Occipital lobe (tissue), 2 donors: ENCODE measurements around the gene EFCAB6. TPM values are rescaled to one million over a fixed set of nuclear protein-coding genes. Genes with fewer than 3 reads are reported as not detected.

Experiments used
- DNase-seq: peaks from one replicate; lab custom pipeline; 2025; lab: John Stamatoyannopoulos, UW
- total RNA-seq: library from RNA; depleted of rRNA; stranded (reverse); fragments of >200 nt; gene quantifications from one replicate; pipeline ENCODE4 v1.2.3, GENCODE V29; 2014

EFCAB6 gene
- total RNA-seq, 1 donor from 2014 or later: 8.3 TPM

DNA sequence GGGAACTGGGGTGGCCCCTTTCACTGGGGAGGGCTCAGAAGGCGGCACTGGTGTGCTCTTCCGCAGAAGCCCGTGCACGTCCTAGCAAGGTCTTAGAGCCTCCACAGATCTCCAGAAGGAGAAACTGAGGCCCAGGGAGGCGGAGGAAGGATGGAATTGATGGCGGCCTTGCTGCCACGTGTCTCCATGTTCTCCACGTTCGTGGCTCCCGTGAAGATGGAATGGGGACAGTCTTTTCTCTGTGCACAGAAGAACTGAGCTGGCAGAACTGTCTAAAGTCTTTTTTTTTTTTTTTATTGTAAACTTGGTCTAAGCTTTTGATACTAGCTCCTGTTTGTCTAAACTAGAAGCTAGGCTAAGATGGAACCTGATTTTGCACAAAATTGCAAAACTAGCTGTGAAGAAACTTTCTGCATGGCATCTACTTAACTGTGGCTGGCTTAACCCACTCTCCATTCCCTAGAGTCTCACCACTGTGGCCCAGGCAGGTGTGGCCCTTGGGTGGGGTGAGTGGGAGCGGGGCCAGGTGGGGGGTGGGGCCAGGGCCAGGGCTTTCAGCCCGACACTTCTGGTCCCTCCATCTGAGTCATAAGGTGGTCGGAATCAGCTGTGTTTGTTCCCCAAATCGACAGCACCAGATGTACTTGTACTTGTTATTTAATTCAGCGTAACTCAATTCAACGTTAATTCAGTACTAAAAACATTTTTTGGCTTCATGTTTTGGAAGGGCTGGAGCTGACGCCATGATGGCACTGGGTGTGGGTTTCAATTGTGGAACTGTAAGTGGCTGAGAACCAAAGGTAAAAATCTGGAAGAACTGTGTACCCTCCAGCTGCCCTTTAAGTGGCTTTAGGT is 279.6 kb downstream of the EFCAB6 start:
- DNase-seq: no peak

DNA sequence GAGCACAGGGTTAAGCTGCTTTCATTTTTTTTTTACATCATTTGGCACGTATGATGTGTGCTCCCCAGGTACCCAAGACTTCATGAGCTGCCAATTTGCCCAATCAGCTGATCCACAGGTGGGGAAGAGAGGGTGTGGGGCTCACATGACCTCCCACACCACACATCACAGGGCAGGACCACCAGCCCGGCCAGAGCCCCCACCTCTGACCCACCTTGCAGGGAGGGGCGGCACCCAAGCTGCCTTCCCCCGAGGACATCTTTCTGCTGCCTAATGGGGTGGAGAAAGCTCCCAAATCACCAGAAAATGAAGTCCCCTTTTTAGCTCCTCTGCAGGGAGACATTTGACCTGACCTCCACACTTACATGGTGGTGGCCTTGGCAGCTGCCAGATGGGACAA is 280.5 kb downstream of the EFCAB6 start:
- no peak for DNase-seq

DNA sequence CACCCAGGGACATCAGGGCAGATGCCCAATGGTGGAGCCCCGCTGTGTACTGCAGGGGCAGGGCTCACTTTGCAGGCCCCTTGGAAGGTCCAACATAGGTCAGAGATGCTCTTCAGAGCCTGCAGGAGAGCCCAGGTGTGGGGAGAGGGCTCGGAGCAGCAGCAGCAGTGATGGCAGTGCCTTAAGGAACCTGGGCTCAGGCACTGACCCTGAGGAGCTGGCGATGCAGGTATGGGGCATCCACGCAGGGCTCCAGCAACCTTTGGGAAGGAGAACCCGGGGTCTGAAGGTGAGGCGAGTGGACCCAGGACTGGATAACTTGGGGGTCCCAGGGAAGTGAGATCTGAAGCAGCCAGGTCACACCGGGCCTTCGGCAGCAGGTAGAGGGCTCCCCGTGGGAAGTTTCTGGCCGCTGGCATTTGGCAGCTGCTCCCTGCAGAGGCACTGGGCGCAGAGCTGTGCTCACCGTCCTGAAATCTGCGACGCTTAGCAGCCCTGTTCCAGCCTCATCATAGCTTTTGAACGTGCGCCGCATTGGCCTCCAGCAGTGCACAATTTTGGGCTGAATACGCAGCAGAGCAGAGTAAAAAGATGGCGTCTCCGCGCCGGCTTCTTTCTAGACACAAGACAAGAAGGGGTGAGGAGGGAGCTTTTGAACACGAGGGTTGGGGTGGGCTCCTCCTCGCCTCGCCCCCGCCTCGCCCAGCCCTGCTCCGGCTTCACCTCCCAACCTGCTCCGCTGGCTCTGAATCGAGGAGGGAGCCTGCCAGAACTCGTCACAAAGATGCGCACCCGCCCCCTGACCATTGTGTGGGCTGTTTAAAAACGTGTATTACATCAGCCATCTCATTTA is 281.5 kb downstream of the EFCAB6 start:
- peak; percentile 52 for DNase-seq

DNA sequence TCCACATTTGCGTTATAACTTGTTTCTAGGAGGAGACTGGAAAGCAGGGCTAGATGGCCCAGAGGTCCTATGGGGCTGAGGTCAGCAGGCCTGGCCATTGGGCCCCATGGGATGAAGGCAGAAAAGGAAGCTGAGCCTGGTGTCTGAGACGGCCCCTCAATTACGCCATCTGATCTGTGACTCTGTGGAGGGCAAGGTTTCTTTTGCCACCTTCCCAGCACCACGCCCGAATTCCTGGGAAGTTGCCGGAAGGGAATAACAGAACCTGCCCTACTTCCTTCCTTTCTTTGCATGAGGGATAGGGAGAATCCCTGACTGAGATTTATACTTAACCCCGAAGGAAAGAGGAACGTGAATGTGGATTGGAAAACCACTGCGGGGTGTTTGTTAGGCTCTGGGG is 282.2 kb downstream of the EFCAB6 start:
- no peak for DNase-seq

DNA sequence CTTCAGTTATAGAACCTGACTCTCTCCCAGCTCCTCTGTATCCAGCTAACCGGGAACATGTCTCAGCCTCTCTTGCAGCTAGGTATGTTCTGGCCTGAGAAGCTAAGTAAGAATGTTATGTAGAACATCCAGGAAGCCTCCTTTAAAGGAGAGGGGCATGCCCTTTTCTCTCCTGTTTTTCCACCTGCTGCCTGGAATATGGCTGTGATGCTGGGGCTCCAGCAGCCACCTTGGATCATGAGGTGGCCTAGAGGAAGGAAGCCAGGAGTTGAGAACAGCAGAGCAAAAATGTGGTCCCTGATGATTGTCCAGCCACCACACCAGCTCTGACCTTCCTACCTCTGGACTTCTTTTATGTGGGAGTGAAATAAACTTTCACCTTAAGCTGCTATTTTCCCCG is 282.6 kb downstream of the EFCAB6 start:
- DNase-seq: no peak

DNA sequence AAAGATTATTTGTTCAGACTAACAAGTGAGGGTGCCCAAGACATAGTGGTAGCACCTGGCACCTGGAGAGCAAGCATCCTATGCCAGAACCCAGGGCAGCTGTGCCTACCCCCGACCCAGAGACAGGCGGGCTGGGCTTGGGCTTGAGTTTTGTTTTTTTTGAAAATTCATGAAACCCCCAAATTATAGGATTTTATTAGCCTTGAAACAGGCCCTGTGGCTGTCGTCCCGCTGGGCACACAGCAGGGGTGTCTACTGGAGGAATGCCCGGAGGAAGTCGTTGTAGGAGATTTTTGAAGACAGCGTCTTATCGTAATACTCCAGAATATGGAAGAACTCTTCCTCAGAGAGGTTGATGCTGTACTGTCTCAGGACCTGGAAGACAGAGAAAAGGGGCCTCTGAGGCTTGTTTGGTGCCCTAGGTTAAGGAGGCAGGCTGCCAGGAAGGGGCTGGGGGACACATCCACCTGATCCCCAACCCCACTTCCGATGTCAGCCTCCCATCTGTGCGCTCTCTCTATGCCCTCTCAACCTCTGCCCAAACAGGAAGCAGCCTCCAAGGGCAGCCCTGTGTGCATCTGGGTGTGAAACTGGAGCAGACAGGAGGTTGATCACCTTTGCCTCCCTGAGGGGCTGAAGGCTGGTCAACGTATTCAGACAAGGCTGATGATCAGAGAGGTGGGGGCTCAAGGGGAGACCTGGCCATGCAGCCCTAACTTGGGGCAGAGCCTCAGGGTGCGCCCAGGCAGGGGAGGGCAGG is 283.3 kb downstream of the EFCAB6 start:
- DNase-seq: no peak

DNA sequence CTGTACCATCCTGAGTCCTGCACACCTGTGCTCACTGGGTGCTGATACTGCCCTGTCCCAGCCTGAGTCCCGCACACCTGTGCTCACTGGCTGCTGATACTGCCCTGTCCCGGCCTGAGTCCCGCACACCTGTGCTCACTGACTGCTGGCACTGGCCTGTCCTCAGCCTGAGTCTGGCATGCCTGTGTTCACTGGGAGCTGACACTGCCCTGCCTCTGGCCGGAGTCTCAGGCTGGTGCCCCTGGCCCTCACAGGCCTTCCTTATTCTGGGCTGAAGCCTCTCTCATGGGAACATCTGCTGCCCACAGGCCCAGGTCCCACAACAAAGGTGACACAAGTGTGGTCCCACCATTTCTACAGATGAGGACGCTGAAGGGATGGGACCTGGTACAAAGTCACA is 285.2 kb downstream of the EFCAB6 start:
- DNase-seq: no peak

DNA sequence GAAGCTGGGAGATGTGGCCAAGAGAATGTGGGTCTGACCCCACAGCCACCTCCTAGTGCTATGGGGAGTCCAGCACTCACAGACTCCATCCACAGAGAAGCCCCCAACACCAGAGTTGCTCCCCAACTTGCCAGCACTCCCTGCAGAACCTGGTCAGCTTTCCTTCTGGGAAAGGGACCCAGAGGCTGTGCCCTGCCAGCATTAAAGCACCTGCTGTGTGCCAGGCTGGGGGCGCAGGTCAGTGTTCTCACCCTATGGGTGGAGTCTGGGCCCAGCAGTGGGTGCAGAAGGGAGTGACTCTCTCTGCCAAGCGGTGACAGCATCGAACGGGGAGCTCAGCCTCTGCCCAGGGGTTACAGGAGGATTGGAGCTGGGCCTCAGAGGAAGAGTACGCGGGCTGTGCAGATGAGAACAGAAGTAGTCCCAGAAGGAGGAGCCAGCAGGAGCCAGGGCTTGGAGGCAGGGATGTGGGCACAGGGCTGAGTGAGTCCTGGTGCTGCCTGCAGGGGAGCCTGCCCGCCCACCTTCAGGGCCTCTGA is 285.9 kb downstream of the EFCAB6 start:
- no peak for DNase-seq

DNA sequence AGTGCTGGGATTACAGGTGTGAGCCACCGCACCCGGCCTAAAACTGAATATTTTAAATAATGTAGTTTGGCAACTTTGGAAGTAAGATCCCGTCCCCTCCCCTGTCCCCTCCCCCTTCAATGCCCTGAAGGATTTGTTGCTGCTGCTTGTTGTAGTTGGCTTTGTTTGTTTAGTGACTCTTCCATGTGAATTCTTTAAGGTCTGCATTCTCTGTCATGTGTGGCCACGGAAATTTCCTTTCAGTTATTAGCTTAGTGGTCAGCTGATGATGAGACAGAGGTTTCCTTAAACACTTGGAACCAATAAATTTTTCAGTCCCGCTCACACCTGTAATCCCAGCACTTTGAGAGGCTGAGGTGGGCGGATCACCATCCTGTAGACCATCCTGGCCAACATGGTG is 290.4 kb downstream of the EFCAB6 start:
- DNase-seq: no peak

DNA sequence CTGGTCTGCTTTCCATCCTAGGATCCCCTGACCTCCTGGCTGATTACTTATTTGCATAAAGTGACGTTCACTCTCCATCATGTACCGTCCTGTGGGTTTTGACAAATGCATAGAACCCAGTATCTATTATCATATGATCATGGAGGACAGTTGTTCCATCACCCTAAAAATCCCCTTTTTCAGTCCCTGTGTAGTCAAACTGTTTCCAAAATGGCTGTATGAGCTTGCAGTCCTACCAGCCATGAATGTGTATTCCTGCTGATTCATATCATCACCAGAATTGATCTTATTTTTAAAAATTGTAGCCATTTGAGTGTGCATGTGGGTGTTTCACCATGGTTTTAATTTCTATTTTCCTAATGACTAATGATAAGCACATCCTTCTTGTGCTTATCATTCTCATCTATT is 291.5 kb downstream of the EFCAB6 start:
- DNase-seq: no peak

DNA sequence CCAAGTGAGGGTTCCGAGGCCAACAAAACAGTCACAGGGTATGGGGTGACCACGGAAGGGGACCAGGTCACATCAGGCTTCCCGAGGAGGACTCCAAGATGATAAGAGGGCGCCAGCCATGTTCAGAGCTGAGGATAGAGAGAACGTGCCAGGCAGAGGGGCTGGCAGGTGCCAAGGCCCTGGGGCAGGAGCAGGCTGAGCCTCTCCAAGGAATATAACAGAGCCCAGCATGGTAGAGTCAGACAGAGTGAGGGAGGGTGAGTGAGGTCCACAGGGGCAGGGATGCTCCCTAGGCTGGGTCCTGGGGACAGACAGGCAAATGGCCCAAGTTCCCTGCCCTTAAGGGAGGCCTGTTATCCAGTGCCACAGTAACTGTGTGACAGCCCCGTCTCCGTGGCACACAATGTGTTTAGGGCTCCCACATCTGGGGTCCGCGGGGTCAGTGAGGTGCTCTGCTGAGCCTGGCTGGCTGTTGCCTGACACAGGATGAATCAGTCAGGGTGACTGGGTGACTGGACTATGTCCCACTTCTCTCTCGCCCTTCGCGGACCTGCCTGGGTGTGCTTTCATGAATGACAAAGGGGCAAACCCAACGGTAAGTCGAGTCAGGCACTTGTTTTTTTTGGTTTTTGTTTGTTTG is 295.0 kb downstream of the EFCAB6 start:
- no peak for DNase-seq

DNA sequence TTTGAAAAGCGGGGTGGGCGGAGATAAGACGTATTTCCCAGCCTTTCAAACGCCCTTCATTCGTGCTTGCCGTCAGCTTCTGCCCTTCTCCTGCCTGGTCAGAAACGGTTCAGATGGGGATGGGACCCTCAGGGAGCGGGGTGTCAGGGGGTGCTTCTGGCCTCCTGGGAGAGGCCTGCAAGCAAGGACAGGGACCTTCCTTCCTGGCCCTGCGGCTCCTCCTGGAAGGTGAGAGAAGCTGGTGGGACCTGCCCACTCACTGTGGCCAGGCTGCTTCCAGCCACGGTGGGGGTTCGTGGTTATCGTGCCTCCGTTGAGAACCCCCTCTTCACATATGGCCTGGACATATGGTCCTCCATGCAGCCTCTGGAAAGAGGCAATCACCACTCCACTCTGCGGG is 295.7 kb downstream of the EFCAB6 start:
- no peak for DNase-seq

DNA sequence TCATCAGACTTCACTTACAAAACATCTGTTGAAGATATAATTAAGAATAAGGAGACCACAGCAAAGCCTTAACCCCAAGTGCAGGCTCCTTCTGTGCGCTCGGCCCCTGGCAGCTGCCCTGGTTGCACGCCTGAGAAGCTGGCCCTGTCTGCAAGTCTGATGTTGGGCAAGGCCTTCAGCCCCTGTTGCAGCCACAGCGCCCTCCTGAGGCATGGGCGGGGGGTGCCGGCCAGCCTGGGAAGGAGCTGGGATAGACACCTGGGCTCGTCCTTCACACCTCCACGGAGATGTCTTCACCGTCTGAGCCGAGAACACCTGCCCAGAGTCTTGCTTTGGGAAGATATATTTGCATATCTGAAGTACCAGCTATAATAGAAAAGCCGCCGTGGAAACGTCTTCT is 296.2 kb downstream of the EFCAB6 start:
- DNase-seq: no peak

DNA sequence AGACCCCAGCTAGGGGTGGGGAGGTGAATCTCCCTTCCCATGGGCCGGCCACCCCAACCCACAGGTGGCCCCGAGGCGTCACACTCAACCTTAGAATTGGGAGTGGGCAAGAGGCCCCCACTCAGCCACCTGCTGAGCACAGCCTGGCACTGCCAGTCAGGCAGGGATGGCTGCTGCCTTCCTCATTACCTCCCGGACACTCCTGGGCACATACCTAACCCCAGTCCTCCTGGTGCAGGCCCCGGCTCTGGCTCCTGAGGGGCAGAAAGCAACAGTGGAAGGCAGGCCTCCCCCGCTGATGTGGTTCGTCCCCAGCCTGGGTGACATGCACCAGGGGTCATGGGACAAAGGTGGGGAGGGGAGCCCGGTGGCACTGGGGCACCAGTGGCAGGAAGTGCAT is 296.7 kb downstream of the EFCAB6 start:
- no peak for DNase-seq

DNA sequence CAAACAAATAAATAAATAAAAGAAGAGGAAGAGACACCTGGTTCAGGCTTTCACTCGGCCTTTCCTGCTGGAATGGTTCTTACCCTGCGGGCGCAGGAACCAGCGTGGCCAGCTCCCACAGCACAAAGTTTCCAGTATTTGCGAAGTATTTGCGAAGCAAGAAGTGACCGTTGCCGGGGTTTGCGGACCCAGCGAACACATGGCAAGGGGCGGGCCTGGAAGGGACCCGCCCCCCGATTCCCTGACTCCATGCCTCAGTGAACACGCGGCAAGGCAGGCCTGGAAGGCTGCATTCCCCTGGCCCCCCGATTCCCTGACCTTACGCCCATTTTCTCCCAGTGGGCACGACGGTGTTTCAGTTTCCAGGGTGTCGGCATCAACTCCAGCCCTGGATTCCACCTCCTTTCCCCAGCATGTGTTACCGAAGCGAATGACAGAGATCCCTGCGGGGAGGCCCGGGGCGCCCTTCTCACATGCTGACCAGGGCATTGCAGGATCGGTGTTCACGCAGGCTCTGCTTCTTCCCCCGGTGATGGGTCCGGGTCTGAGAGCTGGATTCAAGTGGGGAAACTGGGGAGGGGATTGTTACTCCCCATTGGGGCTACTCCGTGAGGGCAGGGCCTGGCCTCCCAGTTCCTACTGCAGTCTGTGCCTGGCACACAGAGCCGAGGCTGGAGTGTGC is 297.5 kb downstream of the EFCAB6 start:
- no peak for DNase-seq

DNA sequence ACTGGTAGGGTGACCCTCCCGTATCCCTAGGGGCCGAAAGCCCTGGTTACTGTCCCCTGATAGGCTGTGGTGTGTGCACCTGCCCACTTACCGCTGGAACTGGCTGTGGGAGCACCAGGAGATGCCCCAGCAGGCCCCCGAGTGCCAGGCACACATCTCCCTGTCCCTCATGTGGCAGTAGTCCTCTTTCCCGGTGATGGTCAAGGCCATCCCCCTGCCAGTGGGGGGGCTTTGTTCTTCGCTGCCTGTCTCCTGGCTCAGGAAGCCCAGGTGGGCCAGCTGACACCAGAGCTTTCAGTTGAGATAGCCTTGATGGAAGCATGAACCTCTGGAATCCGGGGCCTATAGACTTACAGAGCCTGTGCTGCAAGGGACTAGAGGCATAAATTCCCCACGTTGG is 299.8 kb downstream of the EFCAB6 start:
- no peak for DNase-seq

DNA sequence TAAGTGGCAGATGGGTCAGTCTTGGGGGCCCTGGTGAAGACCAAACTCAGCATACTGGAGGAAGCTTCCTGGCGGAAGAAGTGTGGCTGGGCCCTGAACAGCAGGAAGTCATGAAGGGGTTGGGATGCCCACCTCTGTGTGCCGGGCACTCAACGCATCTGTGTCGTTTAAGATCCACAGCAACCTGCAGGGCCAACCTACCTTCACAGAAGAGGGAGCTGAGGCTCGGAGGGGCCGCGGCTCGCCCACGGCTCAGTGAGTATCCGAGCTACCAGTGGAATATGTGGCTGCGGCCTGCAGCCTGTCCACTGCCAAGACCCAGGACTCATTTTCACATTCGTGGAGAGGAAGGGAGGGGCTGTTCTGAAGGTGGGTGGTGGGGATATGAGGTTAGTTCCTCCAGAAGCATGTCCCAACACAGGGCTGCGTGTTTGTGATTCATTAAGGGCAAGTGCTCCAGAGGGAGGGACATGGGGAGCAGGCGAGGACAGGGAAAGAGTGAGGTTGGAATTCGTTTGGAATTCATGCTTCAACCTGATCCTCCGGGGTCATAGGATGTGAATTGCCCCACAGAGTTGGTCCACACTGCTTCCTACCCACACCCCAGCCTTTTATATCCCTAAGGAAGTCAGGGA is 300.7 kb downstream of the EFCAB6 start:
- DNase-seq: no peak

DNA sequence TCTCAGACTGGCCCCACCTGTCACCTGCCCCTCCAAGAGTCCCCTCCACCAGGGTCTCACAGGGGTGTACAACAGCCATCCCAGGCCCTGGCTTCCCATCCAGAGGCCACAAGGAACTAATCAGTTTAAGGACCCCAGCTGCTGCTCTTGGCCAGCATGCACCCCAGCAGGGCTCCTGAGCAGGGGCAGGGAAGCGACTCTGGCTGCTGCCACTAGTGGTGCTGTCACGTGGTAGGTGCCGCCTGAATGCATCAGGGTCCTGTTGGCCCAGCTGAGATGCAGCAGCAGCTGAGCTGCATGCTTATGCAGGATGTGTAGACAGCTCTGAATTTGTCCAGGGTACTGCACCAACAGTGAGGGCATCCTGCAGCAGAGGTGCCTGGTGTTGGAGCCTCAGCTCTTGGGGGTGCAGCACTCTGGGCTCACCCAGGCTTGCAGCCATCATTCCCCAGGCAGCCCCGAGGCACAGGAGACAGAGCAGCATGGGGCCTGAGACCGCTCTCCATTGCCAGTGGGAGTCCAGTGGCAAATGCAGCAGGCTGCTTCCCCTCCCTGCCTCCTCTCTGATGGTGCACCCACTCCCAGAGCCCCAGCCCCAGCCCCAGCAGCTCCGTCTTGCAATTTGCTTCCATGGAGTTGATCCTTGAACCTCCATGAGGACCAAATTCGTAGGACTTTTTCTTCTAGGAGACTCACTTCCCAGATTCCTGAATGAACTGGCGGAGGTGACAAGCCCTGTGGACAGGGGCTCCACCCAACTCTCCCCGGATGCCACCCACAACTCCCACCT is 301.6 kb downstream of the EFCAB6 start:
- DNase-seq: no peak

DNA sequence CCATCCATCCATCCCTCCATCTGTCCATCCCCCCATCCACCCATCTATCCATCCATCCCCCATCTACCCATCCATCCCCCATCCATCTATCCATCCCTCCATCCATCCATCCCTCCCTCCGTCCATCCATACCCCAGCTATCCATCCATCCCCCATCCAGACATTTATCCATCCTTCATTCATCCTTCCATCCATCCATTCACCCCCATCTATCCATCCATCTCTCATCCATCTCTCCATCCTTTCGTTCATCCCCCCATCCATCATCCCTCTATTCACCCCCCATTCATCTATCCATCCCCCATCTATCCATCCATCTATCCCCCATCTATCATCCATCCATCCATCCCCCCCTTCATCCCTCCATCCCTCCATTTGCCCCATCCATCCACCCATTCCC is 302.8 kb downstream of the EFCAB6 start:
- no peak for DNase-seq
